Epithelial cell of esophagus (primary cell): ENCODE measurements around the gene PTPRN2.

Experiments used
- DNase-seq: peaks from one replicate; pipeline ENCODE4 v3.0.0; 2010; ENCODE audit warnings: low read depth
- H3K4me3 ChIP-seq: 2 replicates; pipeline ENCODE4 v1.5.1; 2011; ENCODE audit warnings: mild to moderate bottlenecking, low read length, control low read depth
- CTCF ChIP-seq: IDR thresholded peaks from 2 replicates; pipeline ENCODE4 v1.5.1; 2011; ENCODE audit warnings: low read depth, mild to moderate bottlenecking, low read length, control low read depth, inconsistent platforms; ENCODE audit not compliant: insufficient read depth; ENCODE audit errors: missing control alignments

The PTPRN2 gene

GRCh38 chr7:157796846-157797245, 790.8 kb downstream of the PTPRN2 start:
- no peak for TF ChIP-seq CTCF
- no peak overlapping the region for H3K4me3 ChIP-seq
- no peak for DNase-seq

- no peak for TF ChIP-seq CTCF
- no peak for DNase-seq
- no peak overlapping the region for H3K4me3 ChIP-seq
Measured at GRCh38 chr7:157795643-157796042, 792.0 kb downstream of the PTPRN2 start.

- no peak for DNase-seq
- no peak overlapping the region for H3K4me3 ChIP-seq
- no peak for TF ChIP-seq CTCF
Measured at GRCh38 chr7:157795199-157795598, 792.4 kb downstream of the PTPRN2 start.

GRCh38 chr7:157794746-157795065, 792.9 kb downstream of the PTPRN2 start:
- no peak overlapping the region for H3K4me3 ChIP-seq
- DNase-seq = no peak
- no peak for TF ChIP-seq CTCF

- H3K4me3 ChIP-seq = no peak overlapping the region
- no peak for DNase-seq
- TF ChIP-seq CTCF = no peak
Measured at GRCh38 chr7:157793973-157794745, 793.5 kb downstream of the PTPRN2 start.

GRCh38 chr7:157793087-157793353, 794.6 kb downstream of the PTPRN2 start:
- DNase-seq = no peak
- no peak overlapping the region for H3K4me3 ChIP-seq
- TF ChIP-seq CTCF = no peak
